NCI-H345 (cell line): ENCODE measurements around the gene PPEF1.
"Not testable (repeated sequence)": the region's sequence is repeated elsewhere in the genome, so short reads cannot be mapped to it uniquely, and the experiment has no call there.

Experiments
- DNase-seq: peaks from one replicate; lab custom pipeline; 2025; lab: John Stamatoyannopoulos, UW

PPEF1 gene

DNA sequence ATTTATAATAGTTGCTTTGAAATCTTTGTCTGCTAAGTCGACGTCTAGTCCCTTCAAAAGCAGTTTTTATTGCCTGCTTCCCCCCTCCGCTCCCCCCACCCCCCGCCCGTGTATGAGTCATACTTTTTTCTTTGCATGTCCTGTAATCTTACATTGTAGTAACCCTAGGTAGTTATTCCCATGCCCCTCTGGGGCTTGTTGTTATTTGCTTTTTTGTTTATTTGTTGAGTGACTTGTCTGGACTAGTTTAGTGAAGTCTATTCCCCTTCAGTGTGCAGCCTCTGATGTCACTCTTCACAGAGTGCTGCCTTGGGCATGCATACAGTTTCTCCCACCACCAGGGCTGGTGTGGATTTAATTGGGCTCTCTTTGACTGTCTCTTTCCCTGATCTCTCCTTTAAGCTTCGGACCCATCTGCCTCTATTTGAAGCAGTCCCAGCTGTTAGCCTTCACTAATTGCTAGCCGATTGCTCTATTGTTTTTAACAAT is 86.2 kb downstream of the PPEF1 start:
- peak; percentile 22 for DNase-seq

DNA sequence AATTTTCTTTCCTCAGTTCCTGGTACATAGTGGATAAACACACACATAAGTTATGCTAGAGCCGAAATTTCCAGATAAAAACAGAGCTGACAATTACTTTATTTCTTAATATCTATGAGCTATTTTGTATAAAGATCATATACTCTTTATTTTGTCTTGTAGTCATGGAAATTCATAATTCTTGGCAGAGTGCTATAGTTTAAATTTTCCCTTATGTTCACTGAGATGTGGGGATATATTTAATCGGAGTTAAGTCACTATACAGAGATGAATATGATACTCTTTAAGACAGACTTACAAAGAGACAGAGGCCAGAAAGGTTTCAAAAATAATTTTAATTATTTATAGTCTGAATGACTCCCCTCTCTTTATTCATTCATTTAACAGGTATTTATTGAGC is 89.7 kb downstream of the PPEF1 start:
- no peak for DNase-seq

GRCh38 chrX:18799911-18800310 is 92.5 kb downstream of the PPEF1 start:
- DNase-seq: no peak

DNA sequence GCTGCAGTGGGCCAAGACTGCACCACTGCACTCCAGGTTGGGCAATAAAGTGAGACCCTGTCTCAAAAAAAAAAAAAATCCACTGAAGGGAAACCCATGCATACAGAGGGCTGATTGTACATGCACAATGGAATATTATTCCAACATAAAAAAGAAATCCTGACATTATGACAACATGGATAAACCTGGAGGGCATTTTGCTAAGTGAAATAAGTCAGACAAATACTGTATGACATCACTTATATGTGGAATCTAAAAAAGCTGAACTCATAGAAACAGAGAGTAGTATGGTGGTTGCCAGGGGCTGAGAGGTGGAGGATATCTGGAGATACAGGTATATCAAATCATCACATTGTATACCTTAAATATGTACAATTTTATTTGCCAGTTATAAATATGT is 102.2 kb downstream of the PPEF1 start:
- no peak for DNase-seq

DNA sequence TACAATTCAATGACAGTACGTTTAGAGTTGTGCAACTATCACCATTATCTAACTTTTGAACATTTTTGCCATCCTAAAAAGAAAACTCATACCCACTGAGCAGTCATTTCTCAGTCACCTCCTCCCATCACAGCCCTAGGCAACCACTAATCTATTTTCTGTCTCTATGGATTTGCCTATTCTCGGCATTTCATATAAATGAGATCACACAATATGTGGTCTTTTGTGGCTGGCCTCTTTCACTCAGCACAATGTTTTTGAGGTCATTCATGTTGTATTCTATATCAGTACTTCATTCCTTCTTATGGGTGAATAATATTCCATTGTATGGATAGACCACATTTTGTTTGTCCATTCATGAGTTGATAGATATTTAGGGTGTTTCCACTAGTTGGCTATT is 103.0 kb downstream of the PPEF1 start:
- no peak for DNase-seq

DNA sequence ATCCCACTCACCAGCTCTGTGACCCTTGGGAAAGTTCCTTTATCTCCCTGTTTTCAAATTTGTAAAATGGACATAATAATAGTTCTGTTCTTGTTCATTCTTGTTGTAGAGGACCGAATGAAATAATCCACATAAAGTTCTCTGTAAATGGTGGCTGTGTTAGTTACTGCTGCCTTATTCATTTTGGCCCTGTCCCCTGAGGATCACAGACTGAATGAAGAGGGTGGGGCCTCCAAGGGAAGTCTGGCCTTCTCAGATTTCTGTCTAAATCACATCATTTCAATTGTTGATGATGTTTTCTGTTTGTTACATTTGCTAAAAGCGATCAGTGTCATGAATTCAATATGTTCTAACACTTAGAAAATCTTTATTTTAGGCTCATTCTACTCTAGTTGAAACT is 117.9 kb downstream of the PPEF1 start:
- no peak for DNase-seq

GRCh38 chrX:18828832-18829404 is 121.5 kb downstream of the PPEF1 start:
- no peak for DNase-seq

DNA sequence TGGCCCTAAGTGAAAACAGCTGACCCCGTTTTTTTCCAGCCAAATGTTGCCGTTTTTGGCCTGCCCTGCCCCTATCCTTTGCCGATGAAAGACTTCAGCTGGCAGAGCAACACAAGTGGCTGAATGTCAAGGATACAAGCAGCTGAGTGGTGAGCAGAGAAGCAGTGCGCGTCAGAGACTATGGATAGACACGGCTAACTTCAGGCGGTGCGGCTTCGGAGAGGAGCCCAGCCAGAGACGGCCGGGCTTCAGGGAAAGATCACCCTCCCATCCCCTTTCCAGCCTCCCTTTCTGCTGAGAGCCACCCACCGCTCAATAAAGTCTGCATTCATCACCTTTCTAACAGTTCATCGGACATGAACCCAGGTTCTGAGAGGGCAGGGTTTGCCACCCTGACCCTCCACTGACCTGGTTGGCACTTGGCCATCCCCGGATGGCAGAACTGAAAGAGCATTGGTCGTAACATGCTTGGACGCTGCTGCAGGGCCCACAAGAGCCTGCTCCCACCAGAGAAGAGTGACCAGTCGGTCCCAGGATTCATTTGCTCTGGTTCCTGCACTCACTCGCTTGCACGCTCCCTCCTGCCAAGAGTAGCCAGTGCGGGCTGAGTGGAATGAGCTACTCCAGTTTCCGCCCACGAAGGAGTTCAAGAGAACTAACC is 125.8 kb downstream of the PPEF1 start:
- no peak for DNase-seq

GRCh38 chrX:18847901-18848300 is 140.5 kb downstream of the PPEF1 start:
- DNase-seq: not testable (repeated sequence)

- DNase-seq: no peak
Observed at GRCh38 chrX:18855919-18856644, 148.6 kb downstream of the PPEF1 start.

- no peak for DNase-seq
Observed at GRCh38 chrX:18856645-18856997, 149.2 kb downstream of the PPEF1 start.

DNA sequence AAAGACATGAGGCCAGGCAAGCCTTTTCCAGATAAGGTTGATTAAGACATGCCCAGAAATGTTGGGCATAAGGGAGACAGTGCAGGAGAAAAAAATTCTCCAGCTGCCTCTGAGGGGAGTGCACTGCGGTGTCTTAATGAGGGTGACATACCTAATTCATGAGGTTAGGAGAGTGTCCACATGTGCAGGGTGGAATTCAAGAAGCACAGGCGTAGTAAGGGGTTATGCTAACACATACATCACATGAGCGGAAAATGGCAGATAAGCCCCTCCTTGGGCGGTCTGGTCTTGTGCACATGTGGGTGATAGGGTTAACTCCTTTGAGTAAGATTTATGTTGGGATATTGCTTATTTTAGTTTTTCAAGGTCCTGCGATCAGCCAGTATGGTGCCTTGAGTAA is 154.1 kb downstream of the PPEF1 start:
- DNase-seq: no peak

DNA sequence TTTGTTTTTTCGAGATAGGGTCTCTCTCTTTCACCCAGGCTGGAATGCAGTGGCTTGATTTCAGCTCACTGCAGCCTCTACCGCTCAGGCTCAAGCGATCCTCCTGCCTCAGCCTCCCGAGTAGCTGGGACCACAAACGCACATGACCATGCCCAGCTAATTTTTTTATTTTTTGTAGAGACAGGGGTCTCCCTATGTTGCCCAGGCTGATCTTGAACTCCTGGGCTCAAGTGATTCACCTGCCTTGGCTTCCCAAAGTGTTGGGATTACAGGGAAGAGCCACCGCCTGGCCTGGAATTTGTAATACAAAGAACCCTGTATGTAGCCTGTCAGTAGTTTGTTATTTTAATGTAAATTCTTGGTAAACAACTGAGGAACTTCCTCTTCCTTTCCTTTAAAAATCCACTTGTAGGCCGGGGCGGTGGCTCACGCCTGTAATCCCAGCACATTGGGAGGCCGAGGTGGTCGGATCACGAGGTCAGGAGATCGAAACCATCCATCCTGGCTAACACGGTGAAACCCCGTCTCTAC is 157.0 kb downstream of the PPEF1 start:
- no peak for DNase-seq

- DNase-seq: no peak
Observed at GRCh38 chrX:18871161-18871890, 163.9 kb downstream of the PPEF1 start.

DNA sequence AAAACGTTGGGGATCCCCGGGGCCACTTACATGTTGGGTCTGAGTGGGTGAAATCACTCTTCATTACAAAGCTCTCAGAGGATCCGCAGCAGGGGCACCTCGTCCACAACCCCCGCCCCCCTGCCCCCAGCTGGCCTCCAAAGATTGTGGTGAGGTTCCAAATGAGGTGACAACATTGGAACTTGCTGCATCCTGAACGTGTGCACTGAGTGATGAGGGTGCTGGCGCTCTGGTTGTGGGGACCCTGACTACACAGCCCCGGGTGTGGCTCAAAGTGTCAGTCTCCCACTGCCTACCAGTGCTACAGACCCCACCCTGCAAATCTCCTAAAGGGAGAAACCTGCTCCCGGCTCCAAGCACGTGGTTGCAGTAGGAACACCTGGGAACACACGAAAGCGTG is 164.5 kb downstream of the PPEF1 start:
- DNase-seq: no peak

DNA sequence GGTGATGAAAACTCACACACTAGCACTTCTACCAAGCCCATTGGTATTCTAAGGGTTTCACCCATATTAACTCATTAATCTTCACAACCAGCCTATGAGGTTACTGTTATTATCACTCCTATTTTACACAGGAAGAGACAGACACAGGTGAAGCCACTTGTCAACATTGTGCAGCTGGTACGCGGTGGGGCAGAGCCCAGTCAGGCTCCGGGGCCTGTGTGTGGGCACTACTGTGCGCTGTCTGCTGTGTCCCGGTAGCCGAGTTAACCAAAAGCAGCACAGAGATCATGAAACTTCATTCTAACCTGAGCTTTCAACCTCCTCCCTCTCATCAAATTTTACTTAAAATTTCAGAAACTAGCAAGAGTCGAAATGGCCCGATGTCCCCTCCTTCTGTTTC is 165.2 kb downstream of the PPEF1 start:
- no peak for DNase-seq

DNA sequence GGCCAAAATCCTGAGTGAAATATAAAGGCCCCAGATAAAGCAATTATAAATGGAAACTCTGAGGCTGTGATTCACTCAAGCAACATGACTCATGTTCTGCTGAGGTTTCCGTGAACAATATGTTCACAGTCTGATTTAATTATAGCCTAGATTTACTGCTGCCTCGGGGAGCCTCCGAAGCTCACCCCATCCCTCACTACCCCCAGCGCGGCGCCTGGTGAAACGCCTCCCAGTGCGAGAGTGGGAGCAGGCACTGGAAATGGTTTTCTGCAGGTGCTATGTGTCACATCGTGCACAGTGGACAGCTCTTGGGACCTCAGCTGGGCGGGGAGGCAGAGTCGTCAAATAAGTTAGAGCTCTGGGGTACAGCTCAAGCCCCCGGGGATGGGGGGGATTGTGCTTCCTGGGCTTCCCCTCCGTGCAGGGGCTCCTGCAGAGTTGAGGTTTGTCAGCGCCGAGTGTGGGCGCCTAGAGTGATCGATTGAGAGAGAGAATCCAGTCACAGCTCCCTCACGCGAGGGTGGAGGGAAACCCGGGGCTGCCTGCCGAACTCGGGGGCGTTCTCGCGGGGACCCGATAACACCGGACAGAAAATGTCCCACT is 165.8 kb downstream of the PPEF1 start:
- no peak for DNase-seq

DNA sequence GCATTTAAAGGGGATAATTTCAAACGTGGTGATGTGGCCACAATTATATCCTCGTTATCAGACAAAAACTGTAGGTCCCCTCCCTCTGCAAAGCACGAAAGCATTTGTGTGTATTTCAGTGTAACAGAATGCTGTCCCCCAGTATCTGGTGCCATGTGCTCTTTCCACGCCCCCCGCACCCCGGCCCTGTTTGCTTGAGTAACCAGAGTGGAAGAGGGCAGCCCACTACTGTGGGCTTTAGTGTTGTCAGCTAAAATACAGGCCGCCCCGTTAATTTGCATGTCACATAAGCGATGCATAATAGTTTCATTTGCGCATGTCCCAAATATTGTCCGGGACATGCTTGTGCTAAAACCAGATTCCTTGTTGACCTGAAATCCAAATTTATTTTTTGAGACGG is 166.4 kb downstream of the PPEF1 start:
- no peak for DNase-seq

DNA sequence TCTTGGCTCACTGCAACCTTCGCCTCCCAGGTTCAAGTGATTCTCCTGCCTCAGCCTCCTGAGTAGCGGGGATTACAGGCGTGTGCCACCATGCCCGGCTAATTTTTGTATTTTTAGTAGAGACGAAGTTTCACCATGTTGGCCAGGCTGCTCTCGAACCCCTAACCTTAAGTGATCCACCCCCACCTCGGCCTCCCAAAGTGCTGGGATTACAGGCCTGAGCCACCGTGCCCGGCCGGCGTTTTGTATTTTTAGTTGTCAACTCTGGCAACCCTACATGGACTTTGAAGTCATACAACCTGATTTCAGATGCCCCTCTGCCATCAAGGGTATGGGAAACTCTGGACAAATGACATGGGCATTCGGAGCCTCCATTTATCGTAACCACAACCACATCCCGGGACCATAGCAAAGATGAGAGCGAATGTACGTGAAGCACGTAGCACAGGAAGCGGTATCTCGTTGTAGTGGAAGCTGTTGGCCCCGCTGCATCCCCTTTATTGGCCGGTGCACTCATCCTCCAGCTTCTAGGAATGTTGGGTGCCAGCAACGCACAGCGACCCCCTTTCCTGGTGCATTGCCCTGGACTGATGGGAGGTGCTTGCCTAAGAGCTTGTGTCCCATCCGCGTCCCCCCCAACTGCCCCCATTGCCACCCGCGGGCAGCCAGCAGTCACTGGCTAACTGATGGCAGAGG is 167.3 kb downstream of the PPEF1 start:
- DNase-seq: no peak

DNA sequence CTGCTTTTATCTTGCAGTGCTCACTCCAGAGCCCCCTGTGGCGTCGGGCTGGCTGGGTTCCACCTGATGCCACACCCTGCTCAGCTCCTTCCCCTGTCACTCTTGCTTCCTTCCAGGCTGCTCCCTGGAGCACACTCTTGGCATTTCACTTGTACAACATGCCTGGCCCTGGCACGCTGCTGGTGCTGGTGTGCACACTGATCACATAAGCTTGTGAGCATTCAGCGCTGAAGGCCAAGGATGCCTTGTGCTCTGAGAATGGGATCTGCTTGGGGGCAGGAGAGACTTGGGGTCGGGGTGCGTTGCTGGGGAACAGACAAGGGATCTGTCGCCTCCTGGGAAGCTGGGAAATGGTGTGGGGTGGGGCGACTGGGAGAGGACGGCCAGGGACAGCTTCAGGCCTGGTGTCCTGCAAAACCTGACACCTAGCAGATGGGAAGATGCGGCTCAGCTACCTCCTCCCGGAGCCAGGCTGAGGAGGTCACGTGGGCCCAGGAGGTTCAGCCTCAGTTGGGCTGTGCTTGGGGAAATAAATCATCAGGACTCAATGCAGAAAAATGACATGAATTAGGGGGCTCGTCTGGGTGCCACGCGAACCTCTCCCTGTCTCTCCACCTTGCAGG is 167.9 kb downstream of the PPEF1 start:
- DNase-seq: peak; percentile 66

DNA sequence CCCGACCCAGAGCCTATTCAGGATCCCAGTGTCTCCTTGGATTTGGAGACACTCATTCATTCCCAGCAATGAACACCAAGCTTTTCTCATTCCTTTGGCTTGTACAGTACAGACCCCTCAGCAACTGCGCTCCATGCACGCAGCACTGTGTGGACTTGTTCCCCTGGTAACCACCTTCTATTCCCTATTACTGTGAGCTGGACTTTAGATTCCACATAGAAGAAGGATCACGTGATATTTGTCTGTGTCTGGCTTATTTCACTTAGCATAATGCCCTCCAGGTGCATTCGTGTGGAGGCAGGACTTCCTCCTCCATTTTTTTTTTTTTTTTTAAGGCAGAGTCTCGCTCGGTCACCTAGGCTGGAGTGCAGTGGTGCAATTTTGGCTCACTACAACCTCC is 170.0 kb downstream of the PPEF1 start:
- peak; percentile 38 for DNase-seq
